NCI-H1436 treated with DMSO at 0.1 percent for 48 hours (cell line): ENCODE data around the gene SVIL.
"Not testable (repeated sequence)": the region's sequence is repeated elsewhere in the genome, so short reads cannot be mapped to it uniquely, and the experiment has no call there.

Source experiments
- DNase-seq: peaks from one replicate; lab custom pipeline; 2025; lab: John Stamatoyannopoulos, UW

Gene SVIL

DNA sequence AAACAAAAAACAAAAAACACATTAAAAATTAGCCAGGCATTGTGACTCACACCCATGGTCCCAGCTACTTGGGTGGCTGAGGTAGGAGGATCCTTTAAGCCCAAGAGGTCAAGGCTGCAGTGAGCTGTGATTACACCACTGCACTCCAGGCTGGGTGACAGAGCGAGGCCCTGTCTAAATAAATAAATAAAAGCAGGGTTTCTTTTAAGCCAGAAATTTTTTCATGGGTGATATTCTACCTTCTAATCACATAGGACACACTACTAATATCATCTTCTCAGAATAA lies 14.2 kb upstream of the SVIL start:
- DNase-seq: no peak

DNA sequence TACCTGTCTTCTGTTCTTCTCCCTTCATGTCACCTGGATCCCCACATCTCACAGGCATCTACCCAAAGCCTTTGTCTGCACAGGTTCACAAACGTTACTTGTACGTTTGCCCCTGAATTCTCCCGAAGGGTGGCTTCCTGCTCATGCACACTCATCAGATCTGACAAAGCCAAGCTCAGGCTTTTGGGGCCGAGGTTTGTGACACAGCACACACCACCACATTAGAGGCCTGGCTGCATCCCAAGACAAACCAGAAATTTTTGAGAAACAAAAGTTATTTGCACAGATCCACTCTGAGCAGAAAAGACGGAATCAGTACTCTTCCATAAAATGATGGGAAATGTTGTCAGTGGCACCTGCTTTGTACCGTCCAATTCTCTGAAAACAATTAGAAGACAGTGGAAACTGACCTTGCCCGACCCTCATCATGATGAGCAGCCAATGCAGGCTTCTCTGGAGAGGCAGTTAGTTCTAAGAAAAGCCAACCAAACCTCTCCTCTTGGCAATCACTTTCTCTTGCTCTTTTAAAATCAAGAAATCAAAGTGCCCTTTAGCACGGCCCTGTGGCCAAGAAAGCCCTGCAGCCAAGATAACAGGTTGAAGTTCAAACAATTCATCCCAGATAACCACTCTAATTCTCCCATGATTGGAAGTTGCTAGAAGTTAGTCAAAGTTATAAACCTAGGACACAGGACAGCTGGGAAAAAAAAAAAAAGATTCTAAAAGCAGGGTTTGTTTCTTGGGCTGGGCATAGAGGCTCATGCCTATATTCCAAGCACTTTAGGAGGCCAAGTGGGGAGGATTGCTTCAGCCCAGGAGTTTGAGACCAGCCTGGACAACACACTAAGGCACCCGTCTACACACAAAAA lies 13.6 kb upstream of the SVIL start:
- DNase-seq: no peak

DNA sequence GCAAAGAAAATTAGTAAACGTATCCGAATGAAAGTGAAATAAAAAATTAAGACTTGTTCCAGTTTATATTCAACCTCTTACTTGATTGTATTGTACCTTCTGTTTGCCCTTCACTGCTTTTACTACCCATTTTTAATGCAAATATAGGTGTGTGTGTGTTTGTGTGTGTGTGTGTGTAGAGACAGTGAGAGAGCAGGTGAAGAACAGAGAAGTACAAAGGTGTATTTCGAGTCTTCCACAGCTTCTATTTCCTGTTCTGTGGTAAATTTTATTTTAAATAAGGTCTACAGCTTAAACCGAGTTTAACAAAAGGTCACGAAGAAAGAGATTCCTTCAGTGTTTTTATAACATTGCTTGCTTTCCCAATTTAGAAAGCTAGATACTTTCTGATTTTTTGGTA lies 12.7 kb upstream of the SVIL start:
- no peak for DNase-seq

DNA sequence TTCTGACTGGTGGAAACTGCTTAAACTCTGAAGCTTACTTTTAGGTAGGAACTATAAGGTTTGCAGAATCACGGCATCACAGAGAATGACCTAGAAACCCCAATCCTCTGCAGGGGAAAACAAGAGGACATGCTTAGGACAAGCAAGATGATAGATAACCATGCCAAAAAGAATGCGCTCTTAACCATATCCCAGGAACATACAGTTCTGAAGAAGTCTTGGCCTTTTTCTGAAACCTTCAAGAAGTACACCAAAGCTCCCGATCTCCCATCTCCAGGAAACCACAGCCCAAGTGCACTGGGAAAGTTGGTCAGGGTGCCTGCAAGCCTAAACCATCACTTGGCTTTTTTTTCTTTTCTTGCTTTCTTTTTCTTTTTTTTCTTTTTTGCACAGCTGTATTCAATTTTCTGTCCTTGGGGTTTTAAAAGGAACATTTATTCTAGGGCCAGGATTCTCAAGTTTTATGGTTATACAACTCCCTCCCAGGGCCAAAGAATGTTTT lies 12.2 kb upstream of the SVIL start:
- DNase-seq: no peak

DNA sequence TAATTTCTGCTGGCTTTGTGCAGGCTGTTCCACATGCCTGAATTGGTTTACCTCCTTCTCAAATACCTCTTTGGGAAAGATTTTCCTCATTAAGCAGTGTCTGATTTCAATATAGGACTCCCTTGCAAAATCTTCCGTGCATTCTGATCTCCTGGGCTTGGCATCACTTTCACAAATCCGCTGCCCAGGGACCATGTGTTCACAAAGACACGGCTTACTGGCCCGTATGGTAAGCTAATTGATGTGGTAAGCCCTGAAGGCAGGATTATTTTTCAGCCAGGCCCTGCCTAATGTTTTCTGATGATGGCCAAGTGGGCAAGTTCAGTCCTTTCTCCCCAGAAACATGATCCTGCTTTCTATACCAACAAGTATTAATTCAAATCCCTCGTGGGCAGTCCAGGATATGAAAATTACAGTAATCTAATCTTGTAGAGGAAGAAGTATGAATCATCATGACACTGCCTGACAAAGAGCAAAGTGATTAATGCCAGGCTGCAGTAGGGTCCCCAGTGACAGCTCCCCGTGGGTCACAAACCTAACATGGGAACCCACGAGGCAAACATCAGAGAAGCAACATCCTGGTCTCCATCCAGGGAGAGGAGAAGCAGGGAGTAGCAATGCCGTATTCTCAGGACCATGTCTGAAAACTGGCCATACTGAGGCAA lies 11.6 kb upstream of the SVIL start:
- DNase-seq: peak; percentile 86

DNA sequence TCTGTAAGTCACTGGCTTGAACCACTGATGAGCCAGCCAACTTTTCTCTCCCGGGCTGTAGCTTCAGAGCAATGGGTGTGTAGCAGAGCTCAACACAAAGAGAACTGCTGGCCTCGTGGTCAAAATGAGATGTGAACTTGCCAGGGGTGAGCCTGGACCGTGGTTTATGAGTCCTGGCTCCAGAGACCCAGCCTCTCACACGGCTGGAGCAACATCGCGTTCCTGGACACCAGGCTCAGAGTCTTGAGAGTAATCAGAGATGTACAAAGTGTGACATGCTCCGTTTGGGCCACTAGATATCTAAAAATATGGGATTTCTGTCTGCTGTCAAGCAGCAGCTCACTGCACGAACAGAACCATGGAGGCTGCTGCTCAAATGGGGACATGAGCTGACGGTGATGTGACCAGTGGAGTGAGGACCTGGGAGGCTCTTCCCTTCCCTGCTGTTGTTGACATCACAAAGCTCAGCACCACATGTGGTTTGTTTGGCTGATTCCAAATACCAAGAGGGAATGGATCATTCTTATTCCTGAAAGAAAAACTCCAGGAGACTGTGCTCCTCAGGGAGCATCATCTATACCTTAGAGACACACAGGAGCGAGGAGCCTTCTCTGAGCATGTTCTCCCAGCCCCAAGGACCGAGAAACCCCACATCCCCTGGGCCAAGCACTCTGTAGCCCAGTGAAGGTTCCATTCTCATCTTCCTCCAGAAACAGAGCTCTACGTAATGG lies 9.2 kb upstream of the SVIL start:
- DNase-seq: no peak

DNA sequence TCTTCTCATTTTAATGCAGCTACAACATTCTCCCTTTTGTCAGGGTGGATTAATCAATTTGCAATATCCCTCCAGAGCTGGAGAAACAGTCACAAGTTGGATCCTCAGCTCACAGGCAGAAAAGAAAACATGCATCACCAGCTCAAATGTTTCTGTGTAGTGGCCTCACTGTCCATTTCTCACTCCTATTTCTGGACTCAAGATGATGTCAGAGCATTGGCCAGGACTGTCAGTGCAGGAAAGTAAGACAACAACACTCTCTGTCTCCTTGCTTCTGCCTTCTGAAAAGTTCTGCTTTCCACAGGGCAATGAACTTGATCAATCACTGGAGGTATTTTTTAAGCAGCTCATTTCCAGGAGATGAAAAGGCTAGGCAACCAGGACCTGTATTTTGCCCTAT lies 8.2 kb upstream of the SVIL start:
- DNase-seq: no peak

DNA sequence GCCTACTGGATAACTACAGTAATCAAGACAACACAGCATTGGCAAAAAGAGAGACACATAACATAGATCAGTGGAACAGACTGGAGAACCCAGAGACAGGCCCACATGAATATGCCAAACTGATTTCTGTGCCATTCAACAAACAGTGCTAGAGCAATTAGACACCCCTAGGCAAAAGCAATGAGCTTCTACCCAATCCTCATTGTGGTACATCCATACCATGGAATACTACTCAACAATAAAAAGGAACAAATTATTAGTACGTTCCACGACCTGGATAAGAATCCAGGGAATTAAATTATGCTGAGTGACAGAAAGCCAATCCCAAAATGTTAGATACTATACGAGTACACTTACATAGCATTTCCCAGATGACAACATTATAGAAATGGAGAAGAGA lies 2.8 kb upstream of the SVIL start:
- no peak for DNase-seq

DNA sequence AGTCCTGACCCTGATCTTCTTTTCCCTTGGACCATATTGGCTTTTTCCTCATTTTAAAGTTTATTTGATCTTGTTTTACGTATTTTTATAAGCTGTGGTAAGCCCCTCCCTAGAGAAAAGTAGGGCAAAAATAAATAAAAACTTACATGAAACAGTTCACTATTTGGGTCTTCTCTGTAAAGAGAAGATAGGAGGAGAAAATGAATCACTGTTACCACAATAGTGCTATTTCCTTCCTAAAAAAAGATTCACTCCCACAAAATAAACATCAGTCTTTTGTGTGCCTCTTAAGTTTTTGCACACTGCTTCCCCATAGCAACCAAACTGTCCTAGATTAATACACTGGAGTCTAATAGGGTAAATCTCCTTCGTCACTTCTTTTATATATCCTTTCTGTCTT lies 1.4 kb upstream of the SVIL start:
- DNase-seq: no peak

DNA sequence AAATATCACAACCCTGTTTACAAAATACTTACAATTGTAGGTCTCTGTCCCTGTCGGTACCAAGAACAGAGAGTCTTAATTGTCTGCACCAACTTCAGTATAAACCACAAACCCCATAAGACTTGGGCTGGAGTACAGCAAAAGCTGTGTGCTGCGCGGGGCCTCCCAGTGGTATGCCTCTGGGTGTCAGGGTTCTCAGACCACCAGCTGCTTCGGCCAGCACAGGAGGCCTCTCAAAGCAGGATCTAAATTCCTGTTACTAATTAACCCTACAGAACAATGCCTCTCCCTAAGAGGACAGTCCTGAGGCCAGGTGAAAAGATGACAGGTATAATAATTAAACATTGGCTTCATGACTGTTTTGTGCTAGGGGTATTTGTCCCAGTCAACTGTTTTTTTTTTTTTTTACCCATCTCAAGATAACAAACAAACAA lies 957 bp upstream of the SVIL start:
- no peak for DNase-seq

DNA sequence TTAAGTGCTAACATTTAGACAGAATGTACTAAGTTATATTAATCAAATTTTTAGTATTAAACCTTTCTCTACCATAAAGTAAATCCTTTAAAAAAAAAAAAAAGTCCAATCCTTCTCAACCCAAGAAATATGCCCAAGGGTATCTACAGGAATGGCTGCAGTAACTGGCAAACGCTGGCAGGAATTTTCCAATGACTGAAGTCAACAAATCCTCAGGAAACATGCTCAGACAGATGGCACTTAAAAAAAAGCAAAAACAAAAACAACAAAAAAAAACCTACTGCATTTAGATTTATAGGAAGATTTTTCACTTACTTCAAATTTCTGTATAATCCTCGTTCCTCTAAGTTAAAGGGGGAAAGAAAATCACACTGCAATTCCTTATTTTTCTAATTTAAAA lies 666 bp downstream of the SVIL start:
- DNase-seq: no peak

DNA sequence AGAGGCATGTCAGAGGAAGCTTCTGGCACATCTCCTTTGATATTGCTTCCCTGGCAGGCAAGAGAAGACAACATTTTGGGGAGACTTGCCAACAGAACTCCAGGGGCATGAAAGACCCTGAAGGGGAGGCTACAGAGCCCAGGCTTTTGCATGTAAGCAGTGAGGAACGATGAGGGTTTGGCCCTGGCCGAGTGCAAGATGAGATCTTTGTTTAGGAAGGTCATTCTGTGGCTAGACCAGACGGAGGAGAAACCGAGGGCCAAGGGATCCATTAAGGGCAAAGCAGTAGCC lies 3.8 kb downstream of the SVIL start:
- DNase-seq: no peak

DNA sequence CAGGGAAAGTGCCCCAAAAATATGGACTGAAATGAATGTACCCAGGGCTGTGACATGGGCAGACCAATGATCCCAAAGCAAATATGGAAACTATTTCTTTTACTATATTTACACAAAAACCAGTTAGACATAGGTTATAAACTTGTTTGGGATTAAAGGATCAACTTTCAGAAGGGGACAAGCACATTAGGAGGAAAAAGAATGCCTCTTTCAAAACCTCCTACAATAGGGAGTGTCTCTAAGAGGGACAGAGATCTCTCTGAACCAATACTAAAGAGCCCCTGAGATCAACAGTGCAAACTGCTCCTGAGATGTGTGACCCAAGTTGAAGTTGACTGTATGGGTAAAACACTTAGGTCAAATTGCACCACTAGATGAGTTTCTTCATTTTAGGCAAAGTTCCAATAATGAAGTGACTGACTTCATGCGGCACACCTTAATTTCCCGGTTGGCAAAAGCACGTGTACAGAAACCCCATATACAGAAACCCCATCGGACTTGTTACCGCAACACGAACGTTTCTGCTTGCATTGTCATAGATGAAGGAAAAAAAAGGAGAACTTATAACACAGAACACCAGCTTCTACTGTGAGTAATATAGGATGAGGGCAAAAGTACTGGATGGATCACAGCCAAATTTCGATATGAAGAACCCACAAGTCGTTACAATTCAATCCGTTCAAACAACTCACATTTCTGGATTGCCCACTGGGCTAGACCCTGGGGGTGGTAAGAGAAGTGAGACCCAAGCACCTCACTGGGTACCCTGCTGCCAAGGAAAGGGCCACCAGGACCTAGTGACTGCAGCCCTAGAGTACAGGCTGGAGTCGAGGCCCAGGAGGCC lies 4.3 kb downstream of the SVIL start:
- DNase-seq: no peak

DNA sequence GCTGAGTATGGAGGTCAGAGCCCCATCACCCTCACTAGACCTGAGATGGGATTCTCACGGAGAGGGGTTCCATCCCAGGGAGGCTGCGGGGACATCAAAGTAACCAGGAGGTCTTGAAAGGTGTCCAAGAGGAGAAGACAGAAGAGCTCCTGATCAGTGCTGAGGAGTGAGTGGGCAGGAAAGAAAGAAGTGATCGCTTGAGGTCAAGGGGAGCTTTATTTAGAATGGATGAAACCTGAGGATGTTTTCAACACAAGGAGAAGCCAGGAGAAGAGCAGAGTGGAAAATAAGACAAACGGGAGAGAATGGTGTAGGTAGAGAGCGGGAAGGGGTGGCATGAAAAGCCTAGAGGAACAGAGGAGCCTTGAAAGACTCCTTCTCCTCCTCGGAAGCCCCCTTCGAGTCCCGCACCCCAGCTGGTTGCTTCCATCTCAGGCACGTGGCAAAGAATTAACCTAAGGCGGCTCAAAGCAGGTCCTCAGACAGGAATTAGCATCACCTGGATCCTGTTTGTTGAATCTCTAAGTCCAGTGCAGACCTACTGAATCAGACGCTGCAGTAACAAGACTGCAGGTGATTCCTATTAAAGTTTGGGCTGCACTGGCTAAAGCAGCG lies 5.8 kb downstream of the SVIL start:
- no peak for DNase-seq

DNA sequence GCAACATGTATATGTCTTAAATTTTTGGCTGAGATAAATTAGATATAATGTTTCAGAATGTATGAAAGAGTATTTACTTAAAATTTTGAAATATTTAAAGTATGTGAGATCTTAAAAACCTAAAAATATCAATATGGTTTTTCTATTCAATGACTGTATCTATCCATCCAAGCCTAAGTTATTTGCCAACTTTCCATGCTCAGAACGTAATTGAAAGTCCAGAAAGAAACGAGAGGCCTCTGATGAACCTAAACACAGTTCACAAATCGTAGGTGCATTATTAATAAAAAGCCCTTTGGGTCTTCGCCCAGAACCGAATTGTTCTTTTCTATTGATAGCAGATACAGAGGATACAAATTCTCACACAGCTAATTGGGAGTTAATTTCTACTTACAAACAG lies 6.5 kb downstream of the SVIL start:
- DNase-seq: no peak

DNA sequence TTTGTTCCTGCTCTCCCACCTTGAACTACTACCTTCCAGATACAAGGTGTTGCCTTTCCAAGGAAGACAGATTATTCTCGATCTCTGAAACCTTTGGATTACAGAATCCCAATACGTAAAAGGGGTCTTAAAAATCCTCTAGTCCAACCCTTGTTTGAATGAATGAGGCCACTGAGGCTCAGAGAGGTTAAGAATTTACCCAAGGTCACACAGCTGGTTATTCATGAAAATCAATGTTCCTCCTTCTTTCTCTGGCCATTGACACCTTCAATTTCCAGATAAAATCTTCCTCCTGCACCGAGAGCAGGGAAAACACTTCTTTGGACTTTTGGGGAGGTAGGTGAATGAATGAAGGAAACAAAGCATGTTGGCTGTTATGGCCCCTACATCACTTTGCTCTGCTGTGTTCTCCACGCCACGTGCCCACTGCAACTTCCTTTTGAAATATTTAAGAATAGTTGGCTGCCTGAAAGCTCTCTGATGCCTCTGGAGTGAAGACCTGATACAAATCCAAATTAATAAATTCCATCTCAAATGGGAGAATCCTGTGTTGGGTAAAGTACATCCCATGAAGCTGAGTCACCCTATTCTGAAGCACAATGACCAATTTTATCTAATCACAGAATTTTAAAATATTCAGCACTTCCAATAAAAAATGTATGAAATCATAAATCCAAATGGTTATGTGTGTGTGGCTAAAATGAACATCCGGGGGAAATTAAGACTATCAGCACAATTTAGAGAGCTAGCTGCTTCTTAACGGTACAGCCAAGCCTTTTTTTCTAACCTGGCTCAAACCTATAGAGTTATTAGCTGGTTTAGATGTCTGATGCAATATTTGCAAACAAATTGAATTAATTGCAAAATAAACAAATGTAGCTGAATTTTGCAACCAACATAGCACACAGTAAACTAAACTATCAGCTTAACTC lies 7.3 kb downstream of the SVIL start:
- DNase-seq: no peak

DNA sequence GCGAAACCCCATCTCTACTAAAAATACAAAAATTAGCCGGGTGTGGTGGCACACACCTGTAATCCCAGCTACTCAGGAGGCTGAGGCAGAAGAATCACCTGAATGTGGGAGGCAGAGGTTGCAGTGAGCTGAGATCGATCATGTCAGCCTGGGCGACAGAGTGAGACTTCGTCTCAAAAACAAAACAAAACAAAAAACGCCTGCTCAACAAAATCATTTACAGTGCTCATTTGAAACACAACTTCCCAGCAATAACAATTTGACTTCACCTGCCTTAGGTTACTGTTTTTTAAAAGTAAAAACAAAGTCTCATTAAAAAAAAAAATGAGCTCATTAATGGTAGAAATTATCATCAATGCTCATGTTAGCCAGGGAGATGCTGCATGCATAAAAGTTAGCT lies 10.4 kb downstream of the SVIL start:
- DNase-seq: not testable (repeated sequence)

DNA sequence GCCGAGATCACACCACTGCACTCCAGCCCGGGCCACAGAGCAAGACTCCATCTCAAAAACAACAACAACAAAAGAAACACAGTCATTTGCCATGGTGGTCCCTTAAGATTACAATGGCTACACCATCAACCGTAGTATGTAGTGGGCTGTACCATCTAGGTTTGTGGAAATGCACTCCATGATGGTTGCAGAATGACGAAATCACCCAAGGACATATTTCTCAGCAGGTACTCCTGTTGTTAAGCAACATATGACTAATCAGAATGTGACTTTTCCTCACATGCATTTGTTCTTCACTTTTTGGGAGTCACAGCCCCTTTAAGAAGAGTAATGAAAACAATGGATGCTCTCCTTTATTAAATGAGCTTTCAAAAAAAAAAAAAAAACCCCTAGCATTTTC lies 11.0 kb downstream of the SVIL start:
- DNase-seq: no peak

DNA sequence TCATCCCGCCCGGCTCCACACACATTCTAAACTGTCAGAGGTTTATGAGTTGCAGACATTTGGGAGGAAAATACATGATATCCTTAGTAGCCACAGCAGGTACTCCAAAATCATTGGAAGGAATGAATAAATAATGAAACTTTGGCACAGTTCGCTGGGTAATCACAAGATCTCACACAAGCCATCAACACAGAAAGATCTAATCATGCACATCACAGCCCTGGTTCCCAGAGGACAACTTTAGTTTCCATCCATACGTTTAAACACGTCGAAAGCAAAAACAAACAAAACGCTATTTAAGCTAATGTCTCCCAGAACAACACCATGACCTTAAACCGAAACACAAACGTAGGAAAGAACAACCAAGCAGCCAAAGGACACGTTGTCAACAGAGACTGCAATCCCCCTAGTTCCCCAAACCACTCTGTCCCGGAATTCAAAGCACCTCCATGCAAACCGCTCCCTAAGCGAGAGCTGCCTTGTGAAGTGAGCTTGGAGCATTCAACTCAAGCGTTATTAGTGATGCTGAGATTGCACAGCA lies 12.3 kb downstream of the SVIL start:
- DNase-seq: no peak

DNA sequence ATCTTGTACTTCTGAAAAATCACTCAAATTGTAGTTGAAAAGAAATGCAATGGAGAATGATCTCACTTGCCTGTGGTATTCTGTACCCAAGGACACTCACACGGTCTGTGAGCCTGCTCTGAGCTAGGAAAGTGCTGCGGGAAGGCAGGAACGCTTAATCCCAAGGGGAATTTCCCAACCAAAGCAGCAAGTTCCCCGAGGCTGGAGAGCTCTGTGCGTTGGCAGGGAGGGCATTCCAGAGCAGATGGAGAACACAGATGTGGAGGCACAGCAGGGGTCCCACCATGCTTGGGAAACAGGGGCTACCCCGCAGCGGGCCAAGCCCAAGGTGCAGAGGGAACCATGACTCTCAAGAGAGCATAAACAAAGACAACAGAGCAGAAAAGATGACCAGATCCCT lies 13.6 kb downstream of the SVIL start:
- DNase-seq: no peak
